Suprapubic skin (tissue), 3 donors: ENCODE measurements around the gene RAPGEF4.

Experiments used
- CTCF ChIP-seq, 2 donors: fragments of 200-600 bp in 1 of 2; fragments of 450-650 bp in 1 of 2; sonication (generic) in 1 of 2; IDR thresholded peaks; one replicate each; pipeline ENCODE4 v1.5.1; 2016 to 2019; ENCODE audit warnings: antibody characterized with exemption in 2 of 2, mild to moderate bottlenecking in 1 of 2, moderate library complexity in 1 of 2
- EP300 ChIP-seq: sonication (generic); formaldehyde crosslinking; IDR thresholded peaks from one replicate; pipeline ENCODE4 v1.6.1; 2017; ENCODE audit warnings: antibody characterized with exemption

DNA sequence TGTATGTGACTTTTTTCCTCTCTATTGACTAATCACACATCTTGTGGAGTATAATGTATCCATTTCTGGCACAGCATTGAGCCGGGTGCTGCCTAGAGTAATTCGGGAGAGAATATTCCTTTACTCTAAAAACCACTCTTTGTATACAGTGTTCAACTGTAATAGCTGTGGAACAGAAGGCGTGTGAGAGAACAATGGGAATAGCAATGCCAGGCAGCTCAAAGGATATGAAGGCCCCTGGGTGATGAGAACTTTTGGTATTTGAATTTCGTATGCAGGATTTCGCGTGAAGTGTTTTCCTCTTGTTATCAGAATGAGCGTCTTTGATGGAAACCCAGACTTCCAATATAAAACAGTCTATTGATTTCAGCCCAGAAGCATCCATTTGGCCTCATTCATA lies 255.4 kb downstream of the RAPGEF4 start:
- TF ChIP-seq EP300 (no peak), CTCF (IDR thresholded peaks at IDR 0.05) (no peak)
